Stimulated activated naive CD8-positive, alpha-beta T cell treated with anti-CD3 and anti-CD28 coated beads, Interleukin-15, Interleukin-2, amounts not matched to agents 100 ng/mL and 50 ng/mL, for 24 hours (primary cell): ENCODE results near the gene SARDH.
A peak's percentile ranks its signal among the peaks of the same experiment; 100 is the strongest.

Experiments
- H3K27ac Mint-ChIP-seq: one replicate; pipeline ENCODE4 v1.8.0; 2021; ENCODE audit warnings: mild to moderate bottlenecking, mixed read lengths
- H3K27me3 Mint-ChIP-seq: one replicate; pipeline ENCODE4 v1.8.0; 2021; ENCODE audit warnings: mixed read lengths
- H3K36me3 Mint-ChIP-seq: one replicate; pipeline ENCODE4 v1.8.0; 2021; ENCODE audit warnings: low read depth, mixed read lengths
- H3K4me1 Mint-ChIP-seq: one replicate; pipeline ENCODE4 v1.8.0; 2021; ENCODE audit warnings: low read depth, mixed read lengths
- H3K4me3 Mint-ChIP-seq: one replicate; pipeline ENCODE4 v1.8.0; 2021; ENCODE audit warnings: mild to moderate bottlenecking, mixed read lengths
- H3K9me3 Mint-ChIP-seq: one replicate; pipeline ENCODE4 v1.8.0; 2021; ENCODE audit warnings: mixed read lengths

The SARDH gene

DNA sequence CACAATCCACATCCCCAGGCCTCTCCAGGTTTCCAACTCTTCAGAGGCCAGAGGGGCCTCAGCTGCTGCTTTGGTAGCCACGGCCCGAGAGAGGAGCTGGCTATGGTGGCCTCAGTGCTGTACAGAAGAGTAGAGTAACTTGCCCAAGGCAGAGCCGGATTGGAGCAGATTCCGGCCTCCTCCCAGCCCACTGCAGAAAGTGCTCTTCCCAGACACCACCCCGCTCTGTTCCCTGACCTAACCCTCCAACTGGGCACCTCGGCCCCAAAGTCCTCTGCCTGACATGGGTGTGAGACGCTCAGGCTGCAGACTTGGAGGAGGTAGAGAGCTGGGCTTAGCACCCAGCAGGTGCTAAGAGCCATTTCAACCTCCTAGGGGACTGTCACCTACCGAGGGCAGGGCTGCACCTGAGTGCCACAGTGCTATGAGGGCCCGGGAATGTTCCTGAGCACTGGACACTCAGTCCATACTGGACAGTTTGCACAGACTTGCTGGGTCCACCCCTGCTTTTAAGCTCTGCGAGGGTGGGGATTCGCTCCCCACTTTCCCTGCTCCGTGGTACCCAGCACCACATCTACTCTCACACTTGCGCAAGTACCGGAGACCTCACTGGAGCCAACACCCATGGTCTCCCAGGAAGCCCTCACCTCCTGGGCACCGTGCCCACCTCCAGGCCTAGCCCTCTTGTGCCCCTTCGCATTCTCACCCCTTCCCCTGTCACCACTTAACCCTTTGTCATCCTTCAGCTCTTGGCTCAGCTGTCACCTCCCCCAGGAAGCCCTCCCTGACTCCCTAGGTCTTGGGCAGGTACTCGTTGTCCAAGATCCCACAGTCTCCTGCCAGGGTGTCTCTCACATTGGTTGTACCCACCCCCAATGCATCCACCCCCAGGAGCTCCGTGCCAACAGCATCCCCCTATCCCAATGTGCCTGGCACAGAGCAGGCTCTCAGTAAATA, 52.2 kb downstream of the SARDH start:
- Mint-ChIP-seq H3K27ac (no peak overlapping the region), H3K36me3 (no peaks in the 10 kb centered on the region), H3K4me1 (peaks cover 18% of the 10 kb centered on the region), H3K9me3 (no peaks in the 10 kb centered on the region), H3K4me3 (no peak overlapping the region), H3K27me3 (no peaks in the 10 kb centered on the region)

- no peaks in the 10 kb centered on the region for H3K9me3 Mint-ChIP-seq
- no peak overlapping the region for H3K27ac Mint-ChIP-seq
- H3K27me3 Mint-ChIP-seq, result no peaks in the 10 kb centered on the region
- H3K36me3 Mint-ChIP-seq, result no peaks in the 10 kb centered on the region
- no peak overlapping the region for H3K4me3 Mint-ChIP-seq
- H3K4me1 Mint-ChIP-seq, result peaks cover 18% of the 10 kb centered on the region
Measured at GRCh38 chr9:133684936-133685361, 53.2 kb downstream of the SARDH start.

GRCh38 chr9:133684121-133684935, 53.8 kb downstream of the SARDH start:
- no peaks in the 10 kb centered on the region for H3K27me3 Mint-ChIP-seq
- peaks cover 18% of the 10 kb centered on the region for H3K4me1 Mint-ChIP-seq
- no peaks in the 10 kb centered on the region for H3K36me3 Mint-ChIP-seq
- peak overlapping the region; percentile 92 for H3K27ac Mint-ChIP-seq
- H3K9me3 Mint-ChIP-seq, result no peaks in the 10 kb centered on the region
- peak overlapping the region; percentile 69 for H3K4me3 Mint-ChIP-seq

DNA sequence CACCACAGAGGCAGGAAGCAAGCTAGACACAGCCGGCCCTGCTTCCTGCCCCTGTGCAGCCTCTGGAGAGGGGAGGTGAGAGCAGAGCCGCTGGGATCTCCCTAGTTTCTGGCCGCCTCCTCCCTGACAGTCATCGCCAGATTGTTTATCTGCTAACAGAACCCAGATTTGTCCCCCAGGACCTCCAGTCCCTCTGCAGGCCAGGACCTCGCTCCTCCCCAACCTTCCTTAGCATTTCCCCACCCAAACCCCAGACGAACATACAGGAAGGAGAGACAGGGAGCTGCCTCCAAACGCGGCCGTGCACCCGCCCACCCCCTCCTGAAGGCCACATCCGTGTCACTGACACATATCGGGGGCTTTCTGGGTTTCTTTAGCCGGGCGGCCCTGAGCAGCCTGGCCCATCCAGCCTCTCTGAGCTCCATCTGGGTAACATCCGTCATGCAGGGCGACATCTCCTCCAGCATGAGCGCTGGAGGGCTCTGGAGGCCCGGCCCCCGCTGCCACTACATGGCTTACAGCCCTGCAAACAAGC, 54.5 kb downstream of the SARDH start:
- no peaks in the 10 kb centered on the region for H3K27me3 Mint-ChIP-seq
- peaks cover 23% of the 10 kb centered on the region for H3K4me1 Mint-ChIP-seq
- no peaks in the 10 kb centered on the region for H3K36me3 Mint-ChIP-seq
- no peaks in the 10 kb centered on the region for H3K9me3 Mint-ChIP-seq
- H3K27ac Mint-ChIP-seq, result peak overlapping the region; percentile 92
- peak overlapping the region; percentile 69 for H3K4me3 Mint-ChIP-seq

GRCh38 chr9:133682818-133683585, 55.1 kb downstream of the SARDH start:
- Mint-ChIP-seq H3K27me3 (no peaks in the 10 kb centered on the region), H3K36me3 (no peaks in the 10 kb centered on the region), H3K9me3 (no peaks in the 10 kb centered on the region), H3K4me1 (peaks cover 26% of the 10 kb centered on the region), H3K4me3 (no peak overlapping the region), H3K27ac (peak overlapping the region; percentile 92)

DNA sequence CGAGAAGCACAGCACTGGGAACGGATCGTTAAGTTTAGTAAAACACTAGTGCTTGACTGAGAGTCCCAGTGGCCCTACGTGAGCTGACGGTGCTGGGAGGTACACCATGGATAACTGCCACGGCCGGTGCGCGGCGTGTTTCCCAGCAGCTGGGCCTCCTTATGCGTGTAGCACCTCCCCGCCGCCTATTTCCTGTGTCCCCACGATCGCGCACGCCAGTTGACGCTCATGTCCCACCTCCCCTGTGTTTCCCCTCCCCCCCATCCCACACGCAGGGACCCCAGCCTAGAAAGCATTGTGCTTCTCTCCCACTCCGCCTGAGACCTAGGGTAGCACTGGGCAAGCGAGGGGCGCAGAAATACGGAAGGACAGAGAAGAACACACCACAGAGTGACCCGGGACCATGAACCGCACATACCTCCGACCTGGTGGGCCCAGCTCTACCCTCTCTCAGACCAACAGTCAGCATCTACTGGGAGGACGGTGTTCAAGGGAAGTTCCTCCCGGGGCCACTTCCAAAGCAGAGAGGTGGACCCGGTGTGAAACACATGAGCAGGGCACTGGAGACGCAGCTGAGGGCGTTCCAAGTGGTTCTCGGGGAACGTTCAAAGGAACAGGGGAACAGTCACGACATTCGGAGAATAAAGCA, 56.4 kb downstream of the SARDH start:
- Mint-ChIP-seq H3K27ac (no peak overlapping the region), H3K4me3 (no peak overlapping the region), H3K9me3 (no peaks in the 10 kb centered on the region), H3K36me3 (no peaks in the 10 kb centered on the region), H3K4me1 (peaks cover 35% of the 10 kb centered on the region), H3K27me3 (no peaks in the 10 kb centered on the region)

- H3K27ac Mint-ChIP-seq, result no peak overlapping the region
- H3K36me3 Mint-ChIP-seq, result no peaks in the 10 kb centered on the region
- H3K27me3 Mint-ChIP-seq, result no peaks in the 10 kb centered on the region
- H3K9me3 Mint-ChIP-seq, result no peaks in the 10 kb centered on the region
- H3K4me1 Mint-ChIP-seq, result peaks cover 41% of the 10 kb centered on the region
- H3K4me3 Mint-ChIP-seq, result no peak overlapping the region
Measured at GRCh38 chr9:133680976-133681657, 57.0 kb downstream of the SARDH start.

GRCh38 chr9:133680250-133680975, 57.7 kb downstream of the SARDH start:
- no peak overlapping the region for H3K4me3 Mint-ChIP-seq

GRCh38 chr9:133679466-133680061, 58.6 kb downstream of the SARDH start:
- Mint-ChIP-seq H3K27me3 (no peaks in the 10 kb centered on the region), H3K27ac (no peak overlapping the region), H3K36me3 (no peaks in the 10 kb centered on the region), H3K4me3 (no peak overlapping the region), H3K4me1 (peaks cover 45% of the 10 kb centered on the region), H3K9me3 (no peaks in the 10 kb centered on the region)

More at GRCh38 chr9:133680250-133680975, 57.7 kb downstream of the SARDH start:
- peaks cover 45% of the 10 kb centered on the region for H3K4me1 Mint-ChIP-seq
- H3K27ac Mint-ChIP-seq, result no peak overlapping the region
- H3K36me3 Mint-ChIP-seq, result no peaks in the 10 kb centered on the region
- no peaks in the 10 kb centered on the region for H3K9me3 Mint-ChIP-seq
- H3K27me3 Mint-ChIP-seq, result no peaks in the 10 kb centered on the region

DNA sequence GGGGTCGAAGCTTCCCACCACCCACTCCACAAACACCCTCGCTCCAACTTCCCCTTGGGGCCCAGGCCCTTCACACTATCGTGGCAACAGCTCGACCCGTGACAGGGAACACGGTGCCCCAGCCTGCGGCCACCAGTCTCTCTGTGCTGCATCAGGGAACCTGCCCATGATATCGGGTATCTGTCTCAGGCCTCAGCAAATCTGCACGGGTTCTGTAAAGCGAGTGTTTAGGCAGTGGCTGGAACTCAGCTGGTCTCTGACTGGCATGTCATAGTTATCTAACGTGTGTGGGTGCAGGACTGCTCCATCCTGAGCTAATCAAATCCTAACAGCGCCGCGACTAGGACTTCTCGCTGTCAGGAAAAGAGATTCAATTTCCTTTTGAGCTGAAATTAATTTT, 59.1 kb downstream of the SARDH start:
- Mint-ChIP-seq H3K4me3 (no peak overlapping the region), H3K9me3 (no peaks in the 10 kb centered on the region), H3K4me1 (peaks cover 41% of the 10 kb centered on the region), H3K36me3 (no peaks in the 10 kb centered on the region), H3K27me3 (no peaks in the 10 kb centered on the region), H3K27ac (no peak overlapping the region)

GRCh38 chr9:133677126-133678010, 60.8 kb downstream of the SARDH start:
- no peaks in the 10 kb centered on the region for H3K27me3 Mint-ChIP-seq
- H3K9me3 Mint-ChIP-seq, result no peaks in the 10 kb centered on the region
- H3K4me3 Mint-ChIP-seq, result no peak overlapping the region
- no peaks in the 10 kb centered on the region for H3K36me3 Mint-ChIP-seq
- H3K4me1 Mint-ChIP-seq, result peaks cover 30% of the 10 kb centered on the region
- no peak overlapping the region for H3K27ac Mint-ChIP-seq

DNA sequence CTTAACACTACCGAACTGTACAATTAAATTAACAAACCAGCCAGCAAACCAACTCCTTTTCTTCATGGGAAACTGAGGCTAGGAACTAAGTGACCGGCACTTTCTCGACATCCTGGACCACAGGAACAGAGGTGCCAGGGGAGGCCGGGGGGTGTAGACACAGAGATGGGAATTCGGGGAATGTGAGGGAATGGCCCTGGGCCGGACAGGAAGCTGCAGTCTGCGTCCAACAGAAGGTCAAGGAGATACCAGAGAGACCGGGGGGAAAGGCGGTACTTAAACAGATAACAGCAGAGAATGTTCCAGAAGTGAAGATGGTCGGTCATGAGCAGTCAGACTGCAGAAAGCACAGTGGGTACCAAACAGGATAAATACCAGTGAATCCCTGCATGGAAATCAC, 61.7 kb downstream of the SARDH start:
- H3K27me3 Mint-ChIP-seq, result no peaks in the 10 kb centered on the region
- no peak overlapping the region for H3K27ac Mint-ChIP-seq
- H3K4me3 Mint-ChIP-seq, result no peak overlapping the region
- H3K36me3 Mint-ChIP-seq, result no peaks in the 10 kb centered on the region
- no peaks in the 10 kb centered on the region for H3K9me3 Mint-ChIP-seq
- peaks cover 26% of the 10 kb centered on the region for H3K4me1 Mint-ChIP-seq
